Activated B cell treated with CpG ODN at 0.5 μM for 24 hours (primary cell): ENCODE results near the gene ACBD6. TPM values are rescaled to one million over a fixed set of nuclear protein-coding genes. Genes with fewer than 3 reads are reported as not detected.
A peak's percentile ranks its signal among the peaks of the same experiment; 100 is the strongest.

Source experiments
- ATAC-seq: fragments of 200-7000 bp; cut with Tn5 transposase; one replicate; pipeline ENCODE4 v1.10.0; 2021; ENCODE audit warnings: low read depth, mild to moderate bottlenecking, moderate library complexity
- CTCF ChIA-PET: fragments of 350-600 bp; sonication (Branson Sonifier 250); formaldehyde crosslinking; loops from one replicate; lab custom pipeline; 2021; ENCODE audit warnings: antibody characterized with exemption; lab: Charles Lee
- POLR2A ChIA-PET: fragments of 350-600 bp; sonication (Branson Sonifier 250); formaldehyde crosslinking; loops from one replicate; lab custom pipeline; 2021; ENCODE audit warnings: antibody characterized with exemption; lab: Charles Lee
- DNase-seq: peaks from one replicate; pipeline ENCODE4 v3.0.0; 2022
- H3K27ac Mint-ChIP-seq: one replicate; pipeline ENCODE4 v1.8.0; 2020; ENCODE audit warnings: mixed read lengths
- H3K27me3 Mint-ChIP-seq: one replicate; pipeline ENCODE4 v1.8.0; 2021; ENCODE audit warnings: mixed read lengths
- H3K36me3 Mint-ChIP-seq: one replicate; pipeline ENCODE4 v1.8.0; 2021; ENCODE audit warnings: low read depth, mixed read lengths
- H3K4me1 Mint-ChIP-seq: one replicate; pipeline ENCODE4 v1.8.0; 2021; ENCODE audit warnings: mixed read lengths
- H3K4me3 Mint-ChIP-seq: one replicate; pipeline ENCODE4 v1.8.0; 2020; ENCODE audit warnings: mild to moderate bottlenecking, mixed read lengths
- H3K9me3 Mint-ChIP-seq: one replicate; pipeline ENCODE4 v1.8.0; 2020; ENCODE audit warnings: mixed read lengths
- intact Hi-C: fragments of 100-400 bp; cut with micrococcal nuclease; formaldehyde crosslinking; loops from one replicate; pipeline ENCODE4 v1.15.1; 2024
- total RNA-seq: library from RNA; stranded (reverse); gene quantifications from 2 replicates; pipeline ENCODE4 v1.2.3, GENCODE V29; 2022
- TF ChIP-seq, protein P1 (sequence below): fragments of 200-600 bp; IDR thresholded peaks from one replicate; pipeline ENCODE4 v1.8.0; 2022; ENCODE audit warnings: antibody characterized with exemption, mild to moderate bottlenecking

ACBD6 gene
- total RNA-seq, 1 donor from 2014 or later = 61.5 TPM

DNA sequence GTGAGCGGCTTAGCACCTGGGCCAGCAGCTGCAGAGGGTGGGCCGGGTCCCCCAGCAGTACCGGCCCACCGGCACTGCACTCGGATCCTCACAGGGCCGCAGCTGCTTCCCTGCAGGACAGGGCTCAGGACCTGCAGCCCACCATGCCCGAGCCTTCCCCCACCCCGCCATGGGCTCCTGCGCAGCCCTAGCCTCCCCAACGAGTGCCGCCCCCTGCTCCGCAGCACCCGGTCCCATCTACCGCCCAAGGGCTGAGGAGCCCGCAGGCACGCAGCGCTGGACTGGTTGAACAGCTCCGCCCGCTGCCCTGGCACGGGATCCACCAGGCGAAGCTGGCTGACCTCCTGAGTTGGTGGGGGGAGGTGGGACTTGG, 6.3 kb upstream of the ACBD6 start:
- Mint-ChIP-seq H3K4me1 (no peaks in the 10 kb centered on the region), H3K27ac (no peak overlapping the region), H3K4me3 (no peak overlapping the region), H3K9me3 (no peaks in the 10 kb centered on the region), H3K36me3 (no peaks in the 10 kb centered on the region), H3K27me3 (peaks cover 10% of the 10 kb centered on the region)
- intact Hi-C loops = loop anchor here (10.0 kb wide), 1 partner anchor 1886 kb away; the partner anchor contains the start of gene GLUL
- DNase-seq = no peak
- no peak for ATAC-seq
- ChIA-PET POLR2A (no interaction called here), CTCF (no interaction called here)
- TF ChIP-seq, protein P1, sequence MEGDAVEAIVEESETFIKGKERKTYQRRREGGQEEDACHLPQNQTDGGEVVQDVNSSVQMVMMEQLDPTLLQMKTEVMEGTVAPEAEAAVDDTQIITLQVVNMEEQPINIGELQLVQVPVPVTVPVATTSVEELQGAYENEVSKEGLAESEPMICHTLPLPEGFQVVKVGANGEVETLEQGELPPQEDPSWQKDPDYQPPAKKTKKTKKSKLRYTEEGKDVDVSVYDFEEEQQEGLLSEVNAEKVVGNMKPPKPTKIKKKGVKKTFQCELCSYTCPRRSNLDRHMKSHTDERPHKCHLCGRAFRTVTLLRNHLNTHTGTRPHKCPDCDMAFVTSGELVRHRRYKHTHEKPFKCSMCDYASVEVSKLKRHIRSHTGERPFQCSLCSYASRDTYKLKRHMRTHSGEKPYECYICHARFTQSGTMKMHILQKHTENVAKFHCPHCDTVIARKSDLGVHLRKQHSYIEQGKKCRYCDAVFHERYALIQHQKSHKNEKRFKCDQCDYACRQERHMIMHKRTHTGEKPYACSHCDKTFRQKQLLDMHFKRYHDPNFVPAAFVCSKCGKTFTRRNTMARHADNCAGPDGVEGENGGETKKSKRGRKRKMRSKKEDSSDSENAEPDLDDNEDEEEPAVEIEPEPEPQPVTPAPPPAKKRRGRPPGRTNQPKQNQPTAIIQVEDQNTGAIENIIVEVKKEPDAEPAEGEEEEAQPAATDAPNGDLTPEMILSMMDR = no peak

DNA sequence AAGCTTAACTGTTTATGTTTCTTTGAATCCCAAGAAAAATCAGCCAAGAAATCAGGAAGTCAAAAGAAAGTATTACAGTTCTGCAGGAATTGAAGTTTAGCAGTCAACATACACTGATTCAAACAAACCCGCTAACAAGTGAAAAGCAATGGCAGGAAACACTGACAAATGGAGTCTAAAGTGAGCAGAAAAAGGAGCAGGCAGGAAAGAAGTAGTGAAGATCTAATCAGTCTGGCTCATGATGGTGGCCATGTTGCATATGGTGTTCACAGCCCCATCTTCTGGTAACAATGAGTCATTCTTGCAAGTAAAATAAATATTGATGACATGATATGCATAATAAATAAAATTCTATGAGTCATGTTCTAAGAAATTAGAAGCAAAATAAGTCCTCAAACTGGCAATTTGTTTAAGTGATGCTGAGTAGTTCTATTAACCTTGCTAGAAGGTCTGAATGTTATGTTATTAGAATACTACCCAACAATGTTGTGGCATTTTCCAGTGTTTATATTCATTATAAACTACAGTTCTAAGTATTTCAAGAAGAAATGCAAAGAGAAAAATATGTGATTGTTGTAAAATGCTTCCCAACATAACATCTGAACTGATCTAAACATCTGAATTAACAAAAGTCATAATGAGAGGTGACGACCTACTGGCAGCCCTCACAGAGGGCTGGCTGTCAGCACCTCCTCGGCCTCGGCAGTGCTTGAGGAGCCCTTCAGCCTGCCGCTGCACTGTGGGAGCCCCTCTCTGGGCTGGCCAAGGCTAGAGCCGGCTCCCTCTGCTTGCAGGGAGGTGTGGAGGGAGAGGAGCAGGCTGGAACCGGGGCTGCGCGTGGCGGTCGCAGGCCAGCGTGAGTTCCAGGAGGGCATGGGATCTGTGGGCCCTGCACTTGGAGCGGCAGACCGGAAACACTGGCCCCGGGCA, 5.7 kb upstream of the ACBD6 start:
- CTCF ChIA-PET = interaction anchor here (0.7 kb wide), 1 partner anchor 355 kb away, joined by 3 read pairs; no protein-coding TSS in a partner anchor
- H3K27me3 Mint-ChIP-seq = peaks cover 10% of the 10 kb centered on the region
- ATAC-seq (no peak), DNase-seq (no peak)
- H3K27ac Mint-ChIP-seq = no peak overlapping the region
- H3K4me3 Mint-ChIP-seq = no peak overlapping the region
- POLR2A ChIA-PET = no interaction called here
- intact Hi-C loops = loop anchor here (10.0 kb wide), 1 partner anchor 1887 kb away; the partner anchor contains the start of gene GLUL
- H3K9me3 Mint-ChIP-seq = no peaks in the 10 kb centered on the region
- H3K36me3 Mint-ChIP-seq = no peaks in the 10 kb centered on the region
- TF ChIP-seq, protein P1 = no peak
- H3K4me1 Mint-ChIP-seq = peaks cover 5% of the 10 kb centered on the region

DNA sequence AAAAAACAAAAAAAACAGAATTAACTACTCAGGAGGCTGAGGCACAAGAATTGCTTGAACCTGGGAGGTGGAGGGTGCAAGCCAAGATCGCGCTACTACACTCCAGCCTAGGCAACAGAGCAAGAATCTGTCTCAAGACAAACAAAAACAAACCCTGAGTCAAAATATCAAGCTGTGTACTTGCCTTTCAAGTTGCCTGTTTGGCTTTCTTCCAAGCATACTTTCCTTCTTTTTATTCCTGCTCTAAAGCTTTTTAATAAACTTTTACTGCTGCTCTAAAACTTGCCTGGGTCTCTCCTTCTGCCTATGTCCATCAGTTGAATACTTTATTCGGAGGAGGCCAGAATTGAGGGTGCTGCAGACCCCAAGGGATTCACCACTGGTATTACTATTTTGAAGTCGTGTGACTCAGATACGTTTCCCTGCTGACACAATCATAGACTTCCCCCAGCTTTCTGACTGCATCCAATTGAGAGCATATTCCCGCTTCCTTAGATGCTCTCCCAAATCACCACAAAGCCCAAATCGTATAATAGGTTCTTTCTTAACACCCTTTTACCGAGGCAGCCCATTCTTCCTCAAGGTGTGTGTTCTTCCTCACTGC, 3.5 kb upstream of the ACBD6 start:
- intact Hi-C loops = loop anchor here (10.0 kb wide), 1 partner anchor 1889 kb away; the partner anchor contains the start of gene GLUL
- Mint-ChIP-seq H3K4me3 (no peak overlapping the region), H3K36me3 (peaks cover 12% of the 10 kb centered on the region), H3K4me1 (peaks cover 20% of the 10 kb centered on the region), H3K27ac (no peak overlapping the region), H3K9me3 (no peaks in the 10 kb centered on the region), H3K27me3 (peaks cover under 1% of the 10 kb centered on the region)
- CTCF ChIA-PET = interaction anchor here (0.8 kb wide), 1 partner anchor 356 kb away, joined by 3 read pairs; no protein-coding TSS in a partner anchor
- TF ChIP-seq, protein P1 = no peak
- POLR2A ChIA-PET = no interaction called here
- DNase-seq (no peak), ATAC-seq (no peak)

DNA sequence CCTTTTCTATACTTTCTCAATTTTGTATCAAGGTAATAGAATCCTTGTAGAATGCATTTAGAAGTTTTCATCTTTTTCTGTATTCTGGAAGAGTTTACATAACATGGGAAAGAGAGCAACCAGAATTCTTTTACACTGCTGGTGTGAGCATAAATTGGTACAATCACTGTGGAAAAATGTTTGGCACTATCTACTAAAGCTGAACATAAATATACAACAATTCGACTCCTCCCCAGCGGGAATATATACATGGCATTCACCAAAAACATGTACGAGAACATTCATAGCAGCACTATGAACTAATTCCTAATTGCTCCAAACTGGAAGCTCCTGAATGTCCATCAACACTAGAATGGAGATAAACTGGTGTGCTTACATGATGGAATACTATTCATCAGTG, 1.8 kb upstream of the ACBD6 start:
- H3K4me3 Mint-ChIP-seq = peak overlapping the region; percentile 19
- POLR2A ChIA-PET = interaction anchor here (0.8 kb wide), 1 partner anchor 586 kb away, joined by 3 read pairs; no protein-coding TSS in a partner anchor
- peak overlapping the region; percentile 18 for H3K27ac Mint-ChIP-seq

More for the DNA sequence above, 1.8 kb upstream of the ACBD6 start:
- H3K36me3 Mint-ChIP-seq = peaks cover 13% of the 10 kb centered on the region
- intact Hi-C loops = loop anchor here (5.0 to 10.0 kb wide), 2 partner anchors 648 to 1891 kb away; partner anchors contain the start of gene GLUL
- CTCF ChIA-PET = interaction anchor here (1.9 kb wide), 1 partner anchor 12 kb away, joined by 6 read pairs; no protein-coding TSS in a partner anchor
- H3K9me3 Mint-ChIP-seq = no peaks in the 10 kb centered on the region
- ATAC-seq (no peak), DNase-seq (no peak)
- TF ChIP-seq, protein P1 = no peak
- H3K27me3 Mint-ChIP-seq = no peaks in the 10 kb centered on the region
- H3K4me1 Mint-ChIP-seq = peaks cover 27% of the 10 kb centered on the region
